Hematopoietic multipotent progenitor cell treated with erythropoietin and hydrocortisone succinate and interleukin-3 and kit ligand, for 15 days (in vitro differentiated cells): ENCODE measurements around the gene SLC44A3.

Experiments used
- DNase-seq: peaks from one replicate; pipeline ENCODE4 v3.0.0-alpha.2; 2015; ENCODE audit warnings: low spot score

SLC44A3 gene, protein sequence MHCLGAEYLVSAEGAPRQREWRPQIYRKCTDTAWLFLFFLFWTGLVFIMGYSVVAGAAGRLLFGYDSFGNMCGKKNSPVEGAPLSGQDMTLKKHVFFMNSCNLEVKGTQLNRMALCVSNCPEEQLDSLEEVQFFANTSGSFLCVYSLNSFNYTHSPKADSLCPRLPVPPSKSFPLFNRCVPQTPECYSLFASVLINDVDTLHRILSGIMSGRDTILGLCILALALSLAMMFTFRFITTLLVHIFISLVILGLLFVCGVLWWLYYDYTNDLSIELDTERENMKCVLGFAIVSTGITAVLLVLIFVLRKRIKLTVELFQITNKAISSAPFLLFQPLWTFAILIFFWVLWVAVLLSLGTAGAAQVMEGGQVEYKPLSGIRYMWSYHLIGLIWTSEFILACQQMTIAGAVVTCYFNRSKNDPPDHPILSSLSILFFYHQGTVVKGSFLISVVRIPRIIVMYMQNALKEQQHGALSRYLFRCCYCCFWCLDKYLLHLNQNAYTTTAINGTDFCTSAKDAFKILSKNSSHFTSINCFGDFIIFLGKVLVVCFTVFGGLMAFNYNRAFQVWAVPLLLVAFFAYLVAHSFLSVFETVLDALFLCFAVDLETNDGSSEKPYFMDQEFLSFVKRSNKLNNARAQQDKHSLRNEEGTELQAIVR

DNA sequence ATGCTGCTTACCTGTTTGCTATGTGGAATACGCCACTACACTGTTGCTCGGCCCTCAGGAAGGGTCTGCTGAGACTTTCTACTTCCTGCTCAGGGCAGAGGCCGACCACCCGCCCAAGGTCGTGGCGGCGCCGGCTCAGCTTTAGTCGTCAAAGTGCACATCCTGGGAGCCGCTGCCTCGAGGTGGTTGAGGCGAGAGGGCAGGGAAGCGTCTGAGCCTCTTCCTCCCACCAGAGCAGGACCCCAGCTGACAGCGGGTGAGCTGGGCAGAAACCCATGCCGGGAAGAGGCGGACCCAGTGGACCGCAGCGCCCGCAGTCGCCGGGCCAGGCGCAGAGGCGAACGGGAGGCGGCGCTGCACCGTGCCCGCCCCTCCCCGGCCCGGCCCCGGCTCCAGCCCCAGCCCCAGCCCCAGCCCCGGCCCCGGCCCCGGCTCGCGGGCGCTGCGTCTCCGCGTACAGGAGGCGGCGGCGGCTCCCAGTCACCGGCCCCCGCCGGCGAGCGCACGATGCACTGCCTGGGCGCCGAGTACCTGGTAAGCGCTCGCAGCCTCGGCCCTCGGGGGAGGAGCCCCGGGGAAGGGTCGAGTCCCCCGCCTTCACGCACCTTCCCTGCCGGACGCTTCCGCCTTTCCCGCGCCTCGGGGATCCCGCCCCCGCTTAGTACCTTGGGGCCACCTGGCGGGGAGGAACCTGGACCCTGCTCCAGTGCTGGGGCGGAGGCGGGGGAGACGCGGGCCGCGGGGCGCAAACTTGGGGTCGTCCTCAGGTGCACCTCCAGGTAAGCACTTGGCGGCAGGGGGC, at the start of gene SLC44A3:
SLC44A3 (plus strand) TSS at position 413 of the 802 bp plus-strand sequence; CDS start at position 508, 95 bp downstream.
- DNase-seq, result no peak

- no peak for DNase-seq
Observed at GRCh38 chr1:94772230-94772641, 47.9 kb upstream of the SLC44A3 start.

DNA sequence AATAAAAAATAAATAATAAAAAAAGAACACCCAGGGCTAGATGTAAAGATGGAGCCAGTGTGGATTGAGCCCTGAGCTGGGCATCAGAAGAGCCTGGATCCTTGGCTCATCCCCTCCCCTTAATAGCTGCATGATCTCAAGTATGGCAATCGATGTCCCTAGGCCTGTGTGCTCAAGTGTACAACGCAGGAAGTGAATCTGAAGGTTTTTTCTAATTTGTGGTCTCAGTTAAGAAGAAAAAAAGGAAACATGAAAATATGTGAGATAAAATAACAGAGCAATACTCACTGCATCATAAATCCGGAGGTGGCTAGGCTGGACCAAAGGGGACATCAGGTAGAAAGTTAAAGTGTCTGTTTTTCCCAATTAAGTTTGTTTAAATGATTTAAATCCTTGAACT, 47.3 kb upstream of the SLC44A3 start:
- DNase-seq, result no peak

- DNase-seq, result no peak
Observed at GRCh38 chr1:94773296-94773809, 46.8 kb upstream of the SLC44A3 start.

- no peak for DNase-seq
Observed at GRCh38 chr1:94773931-94774422, 46.2 kb upstream of the SLC44A3 start.

GRCh38 chr1:94776474-94776873, 43.7 kb upstream of the SLC44A3 start:
- DNase-seq, result no peak

- no peak for DNase-seq
Observed at GRCh38 chr1:94777281-94777680, 42.9 kb upstream of the SLC44A3 start.

GRCh38 chr1:94778808-94779207, 41.3 kb upstream of the SLC44A3 start:
- DNase-seq, result no peak

DNA sequence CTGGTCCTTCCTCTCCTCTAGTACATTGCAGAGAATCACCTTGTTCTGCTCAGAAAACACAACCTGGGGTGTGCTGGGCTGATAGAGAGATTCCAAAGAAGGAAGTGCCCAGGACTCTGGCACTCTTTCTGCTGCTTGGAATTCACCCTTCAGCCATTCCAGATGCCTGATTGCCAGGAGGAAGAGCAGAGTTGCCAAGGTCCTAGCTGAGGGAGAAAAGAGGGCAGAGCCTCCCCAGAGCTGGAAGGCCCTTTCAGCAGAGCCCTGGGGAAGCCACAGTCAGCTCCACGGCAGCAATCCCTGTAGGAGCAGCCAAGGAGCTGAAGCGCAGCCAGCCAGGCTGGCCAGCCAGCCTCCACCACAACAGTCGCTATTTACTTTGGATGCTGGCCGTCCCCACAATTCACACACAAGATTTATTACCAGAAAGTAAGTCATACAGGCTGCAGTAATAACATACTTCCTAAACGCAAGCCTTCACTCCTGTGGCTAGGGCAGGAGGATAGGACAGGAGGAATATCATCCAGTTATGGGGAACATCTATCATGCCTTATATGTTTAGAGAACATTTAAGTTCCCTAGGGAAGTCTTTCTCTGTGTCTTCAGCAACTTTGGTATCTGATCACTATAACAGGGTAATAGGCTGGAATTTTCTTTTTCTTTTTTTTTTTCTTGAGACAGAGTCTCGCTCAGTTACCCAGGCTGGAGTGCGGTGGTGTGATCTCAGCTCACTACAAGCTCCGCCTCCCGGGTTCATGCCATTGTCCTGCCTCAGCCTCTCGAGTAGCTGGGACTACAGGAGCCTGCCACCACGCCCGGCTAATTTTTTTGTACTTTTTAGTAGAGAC, 36.6 kb upstream of the SLC44A3 start:
- no peak for DNase-seq

DNA sequence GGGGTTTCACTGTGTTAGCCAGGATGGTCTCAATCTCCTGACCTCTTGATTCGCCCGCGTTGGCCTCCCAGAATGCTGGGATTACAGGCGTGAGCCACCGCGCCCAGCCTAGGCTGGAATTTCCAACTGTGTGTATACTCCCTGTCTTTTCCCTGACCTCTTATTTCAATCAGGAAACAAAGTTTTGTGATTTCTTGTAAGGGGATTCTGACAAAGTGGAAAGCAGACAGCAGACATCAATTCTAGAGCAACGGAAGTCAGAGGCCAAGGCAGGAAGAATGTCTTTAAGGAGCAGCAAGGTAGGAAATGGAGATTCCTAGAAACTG, 36.0 kb upstream of the SLC44A3 start:
- no peak for DNase-seq

DNA sequence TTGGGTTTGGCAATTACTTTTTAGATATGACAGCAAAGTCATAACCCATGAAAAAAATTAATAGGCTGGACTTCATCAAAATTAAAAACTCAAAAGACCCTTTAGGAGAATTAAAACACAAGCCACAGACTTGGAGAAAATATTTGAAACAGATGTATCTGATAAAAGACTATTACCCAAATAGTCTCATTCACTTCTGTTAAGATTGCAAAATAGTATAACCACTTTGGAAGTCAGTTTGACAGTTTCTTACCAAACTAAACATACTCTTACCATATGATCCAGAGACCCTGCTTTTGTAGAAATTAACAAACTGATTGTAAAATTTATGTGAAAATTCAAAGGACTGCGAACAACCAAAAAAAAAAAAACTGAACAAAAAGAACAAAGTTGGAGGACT, 32.5 kb upstream of the SLC44A3 start:
- no peak for DNase-seq

- DNase-seq, result no peak
Observed at GRCh38 chr1:94790246-94790645, 29.9 kb upstream of the SLC44A3 start.

GRCh38 chr1:94790670-94791069, 29.5 kb upstream of the SLC44A3 start:
- DNase-seq, result no peak

DNA sequence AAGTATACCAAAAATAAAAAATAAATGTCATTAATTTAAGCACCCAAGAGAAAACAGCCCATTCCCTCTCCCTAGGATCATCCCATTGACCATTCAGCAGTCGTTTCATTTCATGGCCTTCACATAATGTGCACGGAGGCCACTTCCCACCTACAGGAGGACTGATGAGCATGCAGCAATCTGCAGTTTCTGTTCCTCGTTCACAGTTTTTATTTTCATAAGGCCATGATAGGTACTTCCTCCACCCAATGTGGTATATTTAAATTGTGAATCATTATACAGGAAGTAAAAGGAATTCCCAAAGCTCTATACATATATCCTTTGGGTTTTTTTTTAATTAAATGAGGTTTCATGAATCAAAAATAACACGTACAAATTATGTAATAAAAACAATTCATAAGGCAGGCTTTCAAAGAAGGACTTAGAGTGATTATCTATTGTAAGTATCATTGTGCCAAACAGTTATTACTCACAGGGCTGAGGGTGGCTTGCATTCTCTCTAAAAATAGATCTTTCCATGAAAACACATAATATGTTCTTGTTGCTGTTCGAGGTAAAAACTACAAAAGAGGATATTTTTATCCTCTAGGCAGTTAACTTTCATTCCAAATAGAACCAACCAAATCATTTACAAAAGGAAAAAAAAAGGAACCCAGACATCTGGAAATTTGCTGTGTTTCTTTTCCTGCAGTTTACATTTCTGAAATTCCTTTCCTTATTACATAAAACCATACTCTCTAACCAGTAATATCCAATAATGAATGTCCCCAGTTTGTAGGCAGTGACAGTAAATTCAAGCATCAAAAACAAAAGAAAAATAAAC, 27.5 kb upstream of the SLC44A3 start:
- DNase-seq, result no peak

DNA sequence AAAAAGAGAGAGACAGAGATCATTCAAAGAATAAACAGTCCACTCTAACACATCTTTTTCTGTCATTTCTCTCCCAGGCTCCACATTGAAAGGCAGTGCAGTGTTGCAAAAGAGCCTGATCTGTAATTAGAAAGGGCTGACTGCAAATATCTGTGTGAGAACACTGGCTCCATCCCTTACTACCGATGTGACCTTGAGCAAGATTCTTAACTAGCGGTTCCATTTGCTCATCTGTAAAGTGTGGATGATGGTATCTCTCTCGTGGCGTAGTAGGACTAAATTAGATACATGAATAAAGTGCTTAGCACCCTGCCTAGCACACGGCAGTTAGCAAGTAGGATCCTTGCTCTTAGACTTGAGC, 26.9 kb upstream of the SLC44A3 start:
- DNase-seq, result no peak

- no peak for DNase-seq
Observed at GRCh38 chr1:94795434-94795833, 24.7 kb upstream of the SLC44A3 start.

DNA sequence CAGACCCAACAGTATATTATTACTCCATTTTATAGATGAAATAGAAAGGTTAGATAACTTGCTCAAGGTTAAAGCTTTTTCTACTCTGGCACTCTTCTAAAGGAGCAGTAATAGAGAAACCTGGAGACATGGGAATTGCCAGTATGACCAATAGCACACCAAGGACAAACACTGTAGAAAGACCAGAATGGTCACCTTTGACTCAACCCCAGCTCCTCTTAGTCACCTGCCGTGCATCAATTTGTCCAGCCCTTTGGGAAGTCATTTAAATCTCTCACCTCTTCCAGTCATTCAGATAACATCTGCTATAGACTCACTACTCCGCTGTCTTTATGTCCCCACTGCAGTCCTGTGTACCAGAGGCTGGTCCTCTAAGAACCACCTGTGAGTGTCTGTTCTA, 23.9 kb upstream of the SLC44A3 start:
- DNase-seq, result no peak

DNA sequence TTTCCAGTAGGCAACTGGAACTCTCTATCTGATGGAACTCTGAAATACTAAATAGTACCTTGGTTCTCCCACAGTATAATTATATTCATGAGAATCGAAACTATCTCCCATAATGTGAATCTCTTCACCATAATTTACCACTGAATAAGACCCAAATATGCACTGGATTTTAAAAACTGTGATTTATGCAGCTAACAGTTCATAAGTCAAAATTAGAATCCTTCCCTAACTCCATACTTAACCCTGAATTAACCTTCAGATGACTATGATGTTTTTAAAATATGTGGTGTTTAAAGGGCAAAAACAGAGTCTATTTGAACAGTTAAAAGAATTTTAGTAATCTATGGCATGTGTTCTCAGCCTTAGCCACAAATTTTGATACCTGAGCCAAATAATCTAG, 22.9 kb upstream of the SLC44A3 start:
- no peak for DNase-seq

DNA sequence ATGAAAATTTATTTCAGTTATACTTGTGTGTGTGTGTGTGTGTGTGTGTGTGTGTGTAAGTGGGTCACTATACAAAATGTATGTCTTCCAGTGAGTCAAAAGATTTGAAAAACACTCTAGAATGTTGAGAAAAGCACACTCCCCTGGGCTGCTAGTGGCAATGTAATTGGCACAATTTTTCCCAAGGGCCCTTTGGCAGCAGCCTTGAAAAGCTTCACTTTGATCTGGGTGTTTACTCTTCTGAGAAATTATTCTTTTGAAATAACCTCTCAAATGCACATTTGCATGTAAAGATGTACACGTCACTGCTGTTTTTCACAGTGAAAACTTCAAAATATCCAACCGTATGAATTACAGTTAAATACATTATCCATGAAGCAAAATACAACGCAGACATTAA, 22.1 kb upstream of the SLC44A3 start:
- no peak for DNase-seq

DNA sequence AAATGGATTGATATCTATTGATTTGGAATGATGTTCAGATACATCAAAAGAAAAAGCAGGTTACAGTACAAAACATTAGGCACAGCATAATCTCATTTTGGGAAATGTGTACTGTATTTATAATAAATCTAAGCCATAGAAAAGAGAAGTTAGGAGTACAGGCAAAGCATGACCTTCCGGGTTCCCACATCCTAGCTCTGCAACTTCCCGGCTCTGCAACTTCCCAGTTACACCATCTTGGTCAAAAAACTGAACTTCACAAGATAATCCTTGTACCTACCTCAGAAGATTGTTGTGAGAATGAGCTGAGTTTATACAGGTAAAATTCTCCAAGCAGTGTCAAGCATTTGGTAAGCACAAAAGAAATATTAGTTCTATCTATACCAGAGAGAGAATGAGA, 21.7 kb upstream of the SLC44A3 start:
- DNase-seq, result no peak

DNA sequence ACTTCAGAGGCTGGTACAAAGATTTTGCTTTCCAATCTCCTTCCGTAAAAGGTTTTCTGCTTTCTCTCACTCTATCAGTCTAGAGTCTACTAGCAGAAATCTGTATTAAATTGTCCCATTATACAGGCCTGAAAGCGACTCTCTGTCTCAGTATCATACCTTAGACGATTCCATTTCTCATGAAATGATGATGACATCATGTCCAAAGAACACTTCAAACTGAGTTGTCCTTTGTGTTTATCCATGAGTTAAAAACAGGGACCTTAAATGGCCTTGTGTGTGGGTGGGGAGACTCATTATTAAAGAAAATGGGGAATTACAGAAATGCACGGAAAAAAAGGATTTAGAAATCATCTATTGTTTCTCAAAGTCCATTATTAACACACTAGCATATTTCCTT, 21.0 kb upstream of the SLC44A3 start:
- no peak for DNase-seq
